ENCODE data around the gene BTBD7. TPM values are rescaled to one million over a fixed set of nuclear protein-coding genes. Genes with fewer than 3 reads are reported as not detected.

BTBD7 gene
- total RNA-seq, 2 experiments from 2014 or later: 12.5 to 12.6 TPM

GRCh38 chr14:93269341-93270068, 63.3 kb downstream of the BTBD7 start:
- ATAC-seq (ENCODE audit: poor library complexity) (no peak), DNase-seq (peak in 1 of 14 experiments; percentile 11)
- CTCF ChIA-PET: no interaction called here
- Histone ChIP-seq H3K4me1 (ENCODE audit: insufficient read depth, low read length) (no peaks in the 10 kb centered on the region), H3K4me3 (ENCODE audit: low read length) (no peak overlapping the region), H3K9me3 (ENCODE audit: control insufficient read depth in 1 of 2, insufficient read depth in 1 of 2, low read length in 2 of 2) (no peaks in the 10 kb centered on the region), H3K27ac (ENCODE audit: low read depth in 1 of 2, low read length in 2 of 2) (no peak overlapping the region), H3K36me3 (ENCODE audit: insufficient read depth, low read length) (no peaks in the 10 kb centered on the region), H3K27me3 (ENCODE audit: control insufficient read depth in 1 of 2, insufficient read depth in 2 of 2, low read length in 2 of 2) (no peaks in the 10 kb centered on the region)
- no peaks in the 10 kb centered on the region for H3K9me3 Mint-ChIP-seq
- no peak for TF ChIP-seq CTCF (IDR thresholded peaks at IDR 0.05)
- no peak overlapping the region for H3K27ac Mint-ChIP-seq
- peaks cover 23% of the 10 kb centered on the region for H3K4me1 Mint-ChIP-seq (ENCODE audit: low read depth)
- H3K27me3 Mint-ChIP-seq: no peaks in the 10 kb centered on the region
- peaks cover 30% of the 10 kb centered on the region for H3K36me3 Mint-ChIP-seq (ENCODE audit: low read depth)
- POLR2A ChIA-PET: no interaction called here
- intact Hi-C loops (cut with DNase I, micrococcal nuclease): no loop called here
- no peak overlapping the region for H3K4me3 Mint-ChIP-seq

GRCh38 chr14:93268406-93268805, 64.4 kb downstream of the BTBD7 start:
- intact Hi-C loops (cut with DNase I, micrococcal nuclease): no loop called here
- no peak for TF ChIP-seq CTCF (IDR thresholded peaks at IDR 0.05)
- H3K9me3 Mint-ChIP-seq: no peaks in the 10 kb centered on the region
- no peaks in the 10 kb centered on the region for H3K27me3 ChIP-seq (ENCODE audit: control insufficient read depth in 1 of 2, insufficient read depth in 2 of 2, low read length in 2 of 2)
- POLR2A ChIA-PET: no interaction called here
- H3K36me3 Mint-ChIP-seq (ENCODE audit: low read depth): peaks cover 36% of the 10 kb centered on the region
- no peaks in the 10 kb centered on the region for H3K4me1 ChIP-seq (ENCODE audit: insufficient read depth, low read length)
- no peak overlapping the region for H3K4me3 Mint-ChIP-seq
- H3K4me1 Mint-ChIP-seq (ENCODE audit: low read depth): peaks cover 33% of the 10 kb centered on the region
- H3K27ac Mint-ChIP-seq: no peak overlapping the region
- no peaks in the 10 kb centered on the region for H3K27me3 Mint-ChIP-seq
- CTCF ChIA-PET: no interaction called here
- H3K36me3 ChIP-seq (ENCODE audit: insufficient read depth, low read length): peaks cover 7% of the 10 kb centered on the region
- H3K4me3 ChIP-seq (ENCODE audit: low read length): no peak overlapping the region
- H3K27ac ChIP-seq (ENCODE audit: low read depth in 1 of 2, low read length in 2 of 2): no peak overlapping the region
- no peak for ATAC-seq (ENCODE audit: poor library complexity)
- no peaks in the 10 kb centered on the region for H3K9me3 ChIP-seq (ENCODE audit: control insufficient read depth in 1 of 2, insufficient read depth in 1 of 2, low read length in 2 of 2)
- no peak for DNase-seq

GRCh38 chr14:93267149-93267711, 65.6 kb downstream of the BTBD7 start:
- no peak overlapping the region for H3K4me3 Mint-ChIP-seq
- no peaks in the 10 kb centered on the region for H3K27me3 ChIP-seq (ENCODE audit: control insufficient read depth in 1 of 2, insufficient read depth in 2 of 2, low read length in 2 of 2)
- H3K4me1 Mint-ChIP-seq (ENCODE audit: low read depth): peaks cover 31% of the 10 kb centered on the region
- ChIA-PET POLR2A (no interaction called here), CTCF (interaction anchor here (0.9 kb wide), 1 partner anchor 9 kb away, joined by 3 read pairs; no protein-coding TSS in a partner anchor)
- peaks cover 8% of the 10 kb centered on the region for H3K36me3 ChIP-seq (ENCODE audit: insufficient read depth, low read length)
- no peaks in the 10 kb centered on the region for H3K27me3 Mint-ChIP-seq
- DNase-seq (no peak), ATAC-seq (ENCODE audit: poor library complexity) (no peak)
- intact Hi-C loops (cut with DNase I, micrococcal nuclease): no loop called here
- no peaks in the 10 kb centered on the region for H3K4me1 ChIP-seq (ENCODE audit: insufficient read depth, low read length)
- H3K9me3 ChIP-seq (ENCODE audit: control insufficient read depth in 1 of 2, insufficient read depth in 1 of 2, low read length in 2 of 2): no peaks in the 10 kb centered on the region
- H3K27ac ChIP-seq (ENCODE audit: low read depth in 1 of 2, low read length in 2 of 2): no peak overlapping the region
- H3K9me3 Mint-ChIP-seq: no peaks in the 10 kb centered on the region
- H3K4me3 ChIP-seq (ENCODE audit: low read length): no peak overlapping the region
- H3K36me3 Mint-ChIP-seq (ENCODE audit: low read depth): peaks cover 44% of the 10 kb centered on the region
- TF ChIP-seq CTCF (IDR thresholded peaks at IDR 0.05): no peak
- no peak overlapping the region for H3K27ac Mint-ChIP-seq
